ENCODE results near the gene CAPN13.
A peak's percentile ranks its signal among the peaks of the same experiment; 100 is the strongest.

- TF ChIP-seq CTCF (IDR thresholded peaks at IDR 0.05) (peak in 3 of 6 experiments; percentile 6 to 22 (median 9)), POLR2A (IDR thresholded peaks at IDR 0.05) (no peak)
These were observed at the start of gene CAPN13 for GRCh38 chr2:30807249-30807648.

Data from esophagus squamous epithelium (tissue), 4 donors.